H1 (cell line): ENCODE results near the gene SIAH3. TPM values are rescaled to one million over a fixed set of nuclear protein-coding genes. Genes with fewer than 3 reads are reported as not detected.

Experiments used
- BACH1 ChIP-seq: IDR thresholded peaks from 2 replicates; pipeline ENCODE4 v1.6.1; 2012; ENCODE audit warnings: low read length, improper control_type of control experiment
- CHD7 ChIP-seq: fragments of 300-600 bp; sonication (generic); IDR thresholded peaks from 2 replicates; pipeline ENCODE4 v1.7.1; 2012; ENCODE audit warnings: low read length, moderate library complexity, mild to moderate bottlenecking, inconsistent platforms; ENCODE audit not compliant: insufficient replicate concordance
- SRF ChIP-seq: IDR thresholded peaks from 2 replicates; pipeline ENCODE4 v1.6.1; 2011; ENCODE audit warnings: mild to moderate bottlenecking, low read depth, low read length, moderate library complexity
- polyA plus RNA-seq, 7 experiments: library from polyadenylated mRNA; depleted of rRNA in 3 of 7; stranded (reverse) in 5 of 7; unstranded in 2 of 7; fragments of >200 nt in 5 of 7; fragments of 200-250 nt in 2 of 7; gene quantifications; 1 replicate in 5 of 7; 2 replicates in 1 of 7; 4 replicates in 1 of 7; pipeline versions ENCODE4 v1.2.1 to v1.2.3, GENCODE V29; 2011 to 2013; ENCODE audit warnings: missing spikeins in 2 of 7, mixed read lengths in 2 of 7
- total RNA-seq: library from RNA; stranded (reverse); fragmentation: NEBNext Ultra II Directional; extraction: Animal tissue kit (Norgen Biotek cat#: 25700); gene quantifications from 2 replicates; pipeline ENCODE4 v1.2.1, GENCODE V29; 2021

Gene SIAH3
- total and polyA plus RNA-seq, 2 of the 8 experiments (the other 6 are each of a cell fraction or from before 2014, with no cell fraction given) = 0.15 to 0.17 TPM

- TF ChIP-seq CHD7 = no peak
- no peak for TF ChIP-seq SRF
- no peak for TF ChIP-seq BACH1
Measured at GRCh38 chr13:45763419-45763818, 88.1 kb downstream of the SIAH3 start (continued).
